Trophoblast cell (in vitro differentiated cells and primary cell): ENCODE results near the gene DHRS1.

ENCODE experiments used
- DNase-seq, 2 donors: peaks; one replicate each; pipeline ENCODE4 v3.0.0-alpha.2; 2016
- H2AFZ ChIP-seq: 2 replicates; pipeline ENCODE4 v1.6.1; 2013; ENCODE audit warnings: low read length, moderate library complexity, mild to moderate bottlenecking; ENCODE audit not compliant: insufficient read depth, poor library complexity
- H2AK5ac ChIP-seq: 2 replicates; pipeline ENCODE4 v1.6.1; 2013; ENCODE audit warnings: mild to moderate bottlenecking, low read length
- H2BK120ac ChIP-seq: 2 replicates; pipeline ENCODE4 v1.6.1; 2013; ENCODE audit warnings: low read length, mild to moderate bottlenecking, moderate library complexity; ENCODE audit not compliant: insufficient read depth, poor library complexity
- H2BK12ac ChIP-seq: 2 replicates; pipeline ENCODE4 v1.6.1; 2013; ENCODE audit warnings: mild to moderate bottlenecking, low read length, moderate library complexity
- H2BK5ac ChIP-seq: 2 replicates; pipeline ENCODE4 v1.6.1; 2013; ENCODE audit warnings: low read length, low read depth, moderate library complexity, mild to moderate bottlenecking; ENCODE audit not compliant: poor library complexity
- H3K14ac ChIP-seq: 2 replicates; pipeline ENCODE4 v1.6.1; 2013; ENCODE audit warnings: mild to moderate bottlenecking, low read length
- H3K18ac ChIP-seq: 2 replicates; pipeline ENCODE4 v1.6.1; 2013; ENCODE audit warnings: mild to moderate bottlenecking, low read length
- H3K23ac ChIP-seq: 2 replicates; pipeline ENCODE4 v1.6.1; 2013; ENCODE audit warnings: low read length
- H3K27ac ChIP-seq: 2 replicates; pipeline ENCODE4 v1.5.1; 2013; ENCODE audit warnings: low read depth, mild to moderate bottlenecking, inconsistent platforms, low read length, moderate library complexity
- H3K27me3 ChIP-seq: 2 replicates; pipeline ENCODE4 v1.6.1; 2013; ENCODE audit warnings: inconsistent platforms, mild to moderate bottlenecking, low read length, moderate library complexity; ENCODE audit not compliant: insufficient read depth
- H3K36me3 ChIP-seq, 2 experiments: 1 replicate in 1 of 2; 2 replicates in 1 of 2; pipeline ENCODE4 v1.6.1; 2013; ENCODE audit warnings: low read length in 2 of 2, mild to moderate bottlenecking in 2 of 2, moderate library complexity in 1 of 2; ENCODE audit not compliant: insufficient read depth in 2 of 2, control insufficient read depth in 1 of 2
- H3K4ac ChIP-seq: 2 replicates; pipeline ENCODE4 v1.6.1; 2013; ENCODE audit warnings: low read depth, mild to moderate bottlenecking, low read length, moderate library complexity
- H3K4me1 ChIP-seq, 2 experiments: 1 replicate in 1 of 2; 2 replicates in 1 of 2; pipeline ENCODE4 v1.6.1; 2013; ENCODE audit warnings: low read length in 2 of 2, mild to moderate bottlenecking in 2 of 2, moderate library complexity in 1 of 2; ENCODE audit not compliant: insufficient read depth in 2 of 2, control insufficient read depth in 1 of 2
- H3K4me2 ChIP-seq: 2 replicates; pipeline ENCODE4 v1.6.1; 2013; ENCODE audit warnings: inconsistent platforms, mild to moderate bottlenecking, low read length, moderate library complexity
- H3K4me3 ChIP-seq: 2 replicates; pipeline ENCODE4 v1.5.1; 2013; ENCODE audit warnings: mild to moderate bottlenecking, low read depth, low read length, inconsistent platforms
- H3K79me1 ChIP-seq: one replicate; pipeline ENCODE4 v1.6.1; 2013; ENCODE audit warnings: low read length
- H3K79me2 ChIP-seq: 2 replicates; pipeline ENCODE4 v1.6.1; 2013; ENCODE audit warnings: low read length, mild to moderate bottlenecking; ENCODE audit not compliant: control insufficient read depth, insufficient read depth, poor library complexity
- H3K9ac ChIP-seq: 2 replicates; pipeline ENCODE4 v1.6.1; 2013; ENCODE audit warnings: mild to moderate bottlenecking, low read length
- H3K9me3 ChIP-seq: 2 replicates; pipeline ENCODE4 v1.6.1; 2013; ENCODE audit warnings: low read depth, mild to moderate bottlenecking, control low read depth, inconsistent platforms, low read length; ENCODE audit not compliant: insufficient read depth
- H4K12ac ChIP-seq: 2 replicates; pipeline ENCODE4 v1.6.1; 2013; ENCODE audit warnings: low read depth, mild to moderate bottlenecking, low read length, moderate library complexity
- H4K8ac ChIP-seq: 2 replicates; pipeline ENCODE4 v1.6.1; 2013; ENCODE audit warnings: low read depth, mild to moderate bottlenecking, low read length, moderate library complexity
- H4K91ac ChIP-seq: one replicate; pipeline ENCODE4 v1.6.1; 2013; ENCODE audit warnings: low read depth, mild to moderate bottlenecking, low read length, moderate library complexity
- WGBS: extraction: QIAGEN DNeasy Blood & Tissue Kit; methylation state at CpG from one replicate; pipeline ENCODE4 v1.1.7; 2013; ENCODE audit warnings: missing lambda C conversion rate; ENCODE audit not compliant: insufficient read length, insufficient coverage; ENCODE audit errors: extremely low coverage; 5-methylcytosine and 5-hydroxymethylcytosine counted together

DHRS1 gene

GRCh38 chr14:24258119-24258518, 41.5 kb downstream of the DHRS1 start:
- Histone ChIP-seq H2AFZ (no peak overlapping the region), H3K79me2 (peaks cover 6% of the 10 kb centered on the region), H3K9ac (no peak overlapping the region), H3K27ac (no peak overlapping the region), H3K4me3 (no peak overlapping the region), H3K4me2 (no peak overlapping the region), H2BK12ac (no peak overlapping the region), H3K79me1 (peaks cover 13% of the 10 kb centered on the region), H4K8ac (no peak overlapping the region), H4K91ac (no peak overlapping the region), H4K12ac (no peak overlapping the region), H3K18ac (no peak overlapping the region), H3K23ac (no peak overlapping the region), H3K36me3 (peaks cover 54 to 58% of the 10 kb centered on the region in 2 experiments), H2BK120ac (no peak overlapping the region), H3K9me3 (peaks cover 1% of the 10 kb centered on the region), H2BK5ac (no peak overlapping the region), H3K14ac (no peak overlapping the region), H3K4ac (no peak overlapping the region), H2AK5ac (no peak overlapping the region), H3K4me1 (peaks cover 13 to 19% of the 10 kb centered on the region in 2 experiments), H3K27me3 (no peaks in the 10 kb centered on the region)
- no CpG with 5 or more reads among the region's 9 CpGs for WGBS
- no peak for DNase-seq

- H3K79me2 ChIP-seq, result no peaks in the 10 kb centered on the region
- no CpG with 5 or more reads among the region's 4 CpGs for WGBS
- no peak overlapping the region for H4K8ac ChIP-seq
- H2BK12ac ChIP-seq, result no peak overlapping the region
- H3K36me3 ChIP-seq, result peaks cover 63 to 68% of the 10 kb centered on the region in 2 experiments
- H3K18ac ChIP-seq, result no peak overlapping the region
- H3K23ac ChIP-seq, result no peak overlapping the region
- H3K4me2 ChIP-seq, result no peak overlapping the region
- H3K4ac ChIP-seq, result no peak overlapping the region
- DNase-seq, result no peak
- H2AFZ ChIP-seq, result no peak overlapping the region
- H3K4me1 ChIP-seq, result peaks cover 5 to 11% of the 10 kb centered on the region in 2 experiments
- H3K9ac ChIP-seq, result no peak overlapping the region
- H2BK120ac ChIP-seq, result no peak overlapping the region
- H4K12ac ChIP-seq, result no peak overlapping the region
- H2AK5ac ChIP-seq, result no peak overlapping the region
- H3K27me3 ChIP-seq, result no peaks in the 10 kb centered on the region
- H2BK5ac ChIP-seq, result no peak overlapping the region
- H3K9me3 ChIP-seq, result peaks cover 1% of the 10 kb centered on the region
- no peak overlapping the region for H3K4me3 ChIP-seq
- H3K27ac ChIP-seq, result no peak overlapping the region
- peaks cover 5% of the 10 kb centered on the region for H3K79me1 ChIP-seq
- no peak overlapping the region for H4K91ac ChIP-seq
- H3K14ac ChIP-seq, result no peak overlapping the region
Measured at GRCh38 chr14:24256960-24257359, 42.6 kb downstream of the DHRS1 start.

- H2BK5ac ChIP-seq, result no peak overlapping the region
- peaks cover 68 to 72% of the 10 kb centered on the region in 2 experiments for H3K36me3 ChIP-seq
- H3K9ac ChIP-seq, result no peak overlapping the region
- no peak overlapping the region for H3K14ac ChIP-seq
- no peak overlapping the region for H3K4ac ChIP-seq
- H3K4me2 ChIP-seq, result no peak overlapping the region
- H3K79me1 ChIP-seq, result peaks cover 3% of the 10 kb centered on the region
- H3K79me2 ChIP-seq, result no peaks in the 10 kb centered on the region
- H4K12ac ChIP-seq, result no peak overlapping the region
- peaks cover 3 to 6% of the 10 kb centered on the region in 2 experiments for H3K4me1 ChIP-seq
- no peaks in the 10 kb centered on the region for H3K27me3 ChIP-seq
- no peak overlapping the region for H4K8ac ChIP-seq
- H3K27ac ChIP-seq, result no peak overlapping the region
- no CpG with 5 or more reads among the region's 12 CpGs for WGBS
- peaks cover 1% of the 10 kb centered on the region for H3K9me3 ChIP-seq
- H4K91ac ChIP-seq, result no peak overlapping the region
- H2BK120ac ChIP-seq, result no peak overlapping the region
- H3K23ac ChIP-seq, result no peak overlapping the region
- no peak overlapping the region for H2BK12ac ChIP-seq
- H3K18ac ChIP-seq, result no peak overlapping the region
- no peak overlapping the region for H2AFZ ChIP-seq
- H2AK5ac ChIP-seq, result no peak overlapping the region
- no peak overlapping the region for H3K4me3 ChIP-seq
- DNase-seq, result no peak
Measured at GRCh38 chr14:24255931-24256711, 43.5 kb downstream of the DHRS1 start.

GRCh38 chr14:24255438-24255837, 44.1 kb downstream of the DHRS1 start:
- H3K4me1 ChIP-seq, result peaks cover 3 to 4% of the 10 kb centered on the region in 2 experiments
- H3K4ac ChIP-seq, result no peak overlapping the region
- H3K9ac ChIP-seq, result no peak overlapping the region
- H2AFZ ChIP-seq, result no peak overlapping the region
- H2BK12ac ChIP-seq, result no peak overlapping the region
- H2AK5ac ChIP-seq, result no peak overlapping the region
- H3K18ac ChIP-seq, result no peak overlapping the region
- peaks cover 1% of the 10 kb centered on the region for H3K9me3 ChIP-seq
- no peak overlapping the region for H3K4me2 ChIP-seq
- H3K36me3 ChIP-seq, result peaks cover 65 to 70% of the 10 kb centered on the region in 2 experiments
- H4K8ac ChIP-seq, result no peak overlapping the region
- H3K14ac ChIP-seq, result no peak overlapping the region
- DNase-seq, result no peak
- no peak overlapping the region for H4K91ac ChIP-seq
- H2BK5ac ChIP-seq, result no peak overlapping the region
- H3K4me3 ChIP-seq, result no peak overlapping the region
- no peak overlapping the region for H3K27ac ChIP-seq
- no peaks in the 10 kb centered on the region for H3K27me3 ChIP-seq
- no CpG with 5 or more reads among the region's 8 CpGs for WGBS
- no peak overlapping the region for H2BK120ac ChIP-seq
- H4K12ac ChIP-seq, result no peak overlapping the region
- peaks cover 3% of the 10 kb centered on the region for H3K79me1 ChIP-seq
- no peak overlapping the region for H3K23ac ChIP-seq
- H3K79me2 ChIP-seq, result no peaks in the 10 kb centered on the region
